Left kidney (tissue), 2 donors: Measurements from ENCODE around the gene PRAMEF18. TPM values are rescaled to one million over a fixed set of nuclear protein-coding genes. Genes with fewer than 3 reads are reported as not detected.
"Not testable (repeated sequence)": the region's sequence is repeated elsewhere in the genome, so short reads cannot be mapped to it uniquely, and the experiment has no call there.

ENCODE experiments used
- DNase-seq: peaks from one replicate; pipeline ENCODE4 v3.0.0-alpha.2; 2013
- polyA plus RNA-seq: library from polyadenylated mRNA; unstranded; fragments of 120-200 nt; gene quantifications from one replicate; pipeline ENCODE4 v1.2.1, GENCODE V29; 2013; ENCODE audit not compliant: insufficient read length

The PRAMEF18 gene
- polyA plus RNA-seq, 1 donor: not detected

DNA sequence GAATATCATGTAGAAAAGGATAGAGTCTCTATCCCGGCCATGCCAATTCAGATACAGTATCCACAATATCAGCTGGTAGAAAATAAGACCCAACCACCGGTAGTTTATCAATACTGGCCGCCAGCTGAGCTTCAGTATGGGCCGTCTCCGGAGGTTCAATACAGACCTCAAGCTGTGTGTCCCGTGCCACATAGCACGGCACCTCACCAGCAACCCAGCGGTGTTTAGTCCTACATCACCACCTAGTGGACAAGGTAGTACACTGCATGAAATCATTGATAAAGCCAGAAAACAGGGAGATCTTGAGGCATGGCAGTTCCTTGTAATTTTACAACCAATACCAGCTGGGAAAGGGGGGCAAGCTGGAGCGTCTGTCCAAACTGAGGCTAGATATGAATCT is 17.2 kb downstream of the PRAMEF18 start:
- DNase-seq: not testable (repeated sequence)

- not testable (repeated sequence) for DNase-seq
Measured at GRCh38 chr1:13201309-13201708, 24.6 kb downstream of the PRAMEF18 start, which contains the start of gene PRAMEF13. Gene PRAMEF13 (minus strand): TSS chr1:13201409. CDS start chr1:13199589, 1,820 bp downstream.

Other genes starting within 250 kb of the PRAMEF18 start
- not detected for gene PRAMEF27, start 169.6 kb downstream of the PRAMEF18 start, polyA plus RNA-seq
- gene HNRNPCL3, start 165.4 kb downstream of the PRAMEF18 start, polyA plus RNA-seq: not detected
- not detected for gene PRAMEF25, start 155.4 kb downstream of the PRAMEF18 start, polyA plus RNA-seq
- gene HNRNPCL2, start 109.3 kb downstream of the PRAMEF18 start, polyA plus RNA-seq: not detected
- gene PRAMEF26, start 70.1 kb downstream of the PRAMEF18 start, polyA plus RNA-seq: not detected
- gene HNRNPCL4, start 60.5 kb downstream of the PRAMEF18 start, polyA plus RNA-seq: 0.52 TPM
- not detected for gene PRAMEF9, start 54.3 kb downstream of the PRAMEF18 start, polyA plus RNA-seq
- not detected for gene PRAMEF13, start 24.7 kb downstream of the PRAMEF18 start, polyA plus RNA-seq
- not detected for gene PRAMEF5, start 28.0 kb upstream of the PRAMEF18 start, polyA plus RNA-seq
- not detected for gene PRAMEF8, start 59.0 kb upstream of the PRAMEF18 start, polyA plus RNA-seq
- gene PRAMEF33, start 77.4 kb upstream of the PRAMEF18 start, polyA plus RNA-seq: not detected
- not detected for gene PRAMEF15, start 89.4 kb upstream of the PRAMEF18 start, polyA plus RNA-seq
- gene PRAMEF14, start 121.0 kb upstream of the PRAMEF18 start, polyA plus RNA-seq: not detected
- not detected for gene PRAMEF19, start 145.8 kb upstream of the PRAMEF18 start, polyA plus RNA-seq
- not detected for gene PRAMEF17, start 163.5 kb upstream of the PRAMEF18 start, polyA plus RNA-seq
- not detected for gene PRAMEF20, start 184.3 kb upstream of the PRAMEF18 start, polyA plus RNA-seq